PC-3 (cell line): Measurements from ENCODE around the gene DNAH1.

Experiments
- EZH2 ChIP-seq: fragments of 300-600 bp; sonication (generic); IDR thresholded peaks from one replicate; pipeline ENCODE4 v1.6.1; 2017; ENCODE audit warnings: antibody characterized with exemption, mild to moderate bottlenecking, low read length; ENCODE audit not compliant: unreplicated experiment
- TF ChIP-seq, protein P1 (sequence below): fragments of 300-600 bp; sonication (generic); conservative IDR thresholded peaks from 2 replicates; pipeline ENCODE4 v1.5.1; 2017; ENCODE audit warnings: antibody characterized with exemption, low read depth, mild to moderate bottlenecking, low read length

GRCh38 chr3:52315006-52315405, 1.1 kb upstream of the DNAH1 start:
- TF ChIP-seq, protein P1, sequence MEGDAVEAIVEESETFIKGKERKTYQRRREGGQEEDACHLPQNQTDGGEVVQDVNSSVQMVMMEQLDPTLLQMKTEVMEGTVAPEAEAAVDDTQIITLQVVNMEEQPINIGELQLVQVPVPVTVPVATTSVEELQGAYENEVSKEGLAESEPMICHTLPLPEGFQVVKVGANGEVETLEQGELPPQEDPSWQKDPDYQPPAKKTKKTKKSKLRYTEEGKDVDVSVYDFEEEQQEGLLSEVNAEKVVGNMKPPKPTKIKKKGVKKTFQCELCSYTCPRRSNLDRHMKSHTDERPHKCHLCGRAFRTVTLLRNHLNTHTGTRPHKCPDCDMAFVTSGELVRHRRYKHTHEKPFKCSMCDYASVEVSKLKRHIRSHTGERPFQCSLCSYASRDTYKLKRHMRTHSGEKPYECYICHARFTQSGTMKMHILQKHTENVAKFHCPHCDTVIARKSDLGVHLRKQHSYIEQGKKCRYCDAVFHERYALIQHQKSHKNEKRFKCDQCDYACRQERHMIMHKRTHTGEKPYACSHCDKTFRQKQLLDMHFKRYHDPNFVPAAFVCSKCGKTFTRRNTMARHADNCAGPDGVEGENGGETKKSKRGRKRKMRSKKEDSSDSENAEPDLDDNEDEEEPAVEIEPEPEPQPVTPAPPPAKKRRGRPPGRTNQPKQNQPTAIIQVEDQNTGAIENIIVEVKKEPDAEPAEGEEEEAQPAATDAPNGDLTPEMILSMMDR, result no peak
- no peak for TF ChIP-seq EZH2
